ENCODE results near the gene STXBP6. TPM values are rescaled to one million over a fixed set of nuclear protein-coding genes. Genes with fewer than 3 reads are reported as not detected.
"Not testable (repeated sequence)": the region's sequence is repeated elsewhere in the genome, so short reads cannot be mapped to it uniquely, and the experiment has no call there.

Gene STXBP6
- total RNA-seq, 1 donor from 2014 or later, result 1.7 TPM

- no peak for DNase-seq (ENCODE audit: low spot score)
- TF ChIP-seq CTCF (IDR thresholded peaks at IDR 0.05), result no peak
- H3K27ac Mint-ChIP-seq (ENCODE audit: unreplicated experiment), result no peak overlapping the region
- no peaks in the 10 kb centered on the region for H3K27me3 Mint-ChIP-seq (ENCODE audit: low read depth)
- H3K36me3 Mint-ChIP-seq (ENCODE audit: low read depth), result no peaks in the 10 kb centered on the region
- H3K9me3 Mint-ChIP-seq (ENCODE audit: low read depth), result no peaks in the 10 kb centered on the region
- H3K4me1 Mint-ChIP-seq (ENCODE audit: low read depth), result peaks cover 56% of the 10 kb centered on the region
- H3K4me3 Mint-ChIP-seq (ENCODE audit: unreplicated experiment), result no peak overlapping the region
Measured at GRCh38 chr14:24964048-24964447, 85.9 kb downstream of the STXBP6 start.

- not testable (repeated sequence) for H3K4me3 Mint-ChIP-seq (ENCODE audit: unreplicated experiment); DNase-seq (ENCODE audit: low spot score); H3K36me3 Mint-ChIP-seq (ENCODE audit: low read depth); H3K9me3 Mint-ChIP-seq (ENCODE audit: low read depth); H3K27ac Mint-ChIP-seq (ENCODE audit: unreplicated experiment); H3K27me3 Mint-ChIP-seq (ENCODE audit: low read depth)
- peaks cover 66% of the 10 kb centered on the region for H3K4me1 Mint-ChIP-seq (ENCODE audit: low read depth)
Measured at GRCh38 chr14:24962118-24962517, 87.8 kb downstream of the STXBP6 start.

GRCh38 chr14:24960816-24961215 is 89.1 kb downstream of the STXBP6 start:
- Mint-ChIP-seq H3K4me1 (ENCODE audit: low read depth) (peaks cover 66% of the 10 kb centered on the region), H3K9me3 (ENCODE audit: low read depth) (no peaks in the 10 kb centered on the region), H3K27ac (ENCODE audit: unreplicated experiment) (peak overlapping the region; percentile 23), H3K36me3 (ENCODE audit: low read depth) (no peaks in the 10 kb centered on the region), H3K27me3 (ENCODE audit: low read depth) (no peaks in the 10 kb centered on the region), H3K4me3 (ENCODE audit: unreplicated experiment) (no peak overlapping the region)
- TF ChIP-seq CTCF (IDR thresholded peaks at IDR 0.05), result no peak
- no peak for DNase-seq (ENCODE audit: low spot score)

- DNase-seq (ENCODE audit: low spot score), result no peak
- TF ChIP-seq CTCF (IDR thresholded peaks at IDR 0.05), result no peak
- H3K27ac Mint-ChIP-seq (ENCODE audit: unreplicated experiment), result no peak overlapping the region
- no peak overlapping the region for H3K4me3 Mint-ChIP-seq (ENCODE audit: unreplicated experiment)
- H3K9me3 Mint-ChIP-seq (ENCODE audit: low read depth), result no peaks in the 10 kb centered on the region
- H3K27me3 Mint-ChIP-seq (ENCODE audit: low read depth), result no peaks in the 10 kb centered on the region
- peaks cover 56% of the 10 kb centered on the region for H3K4me1 Mint-ChIP-seq (ENCODE audit: low read depth)
- H3K36me3 Mint-ChIP-seq (ENCODE audit: low read depth), result no peaks in the 10 kb centered on the region
Measured at GRCh38 chr14:24959791-24960331, 90.1 kb downstream of the STXBP6 start.

- no peak for DNase-seq (ENCODE audit: low spot score)
- H3K4me1 Mint-ChIP-seq (ENCODE audit: low read depth), result peaks cover 53% of the 10 kb centered on the region
- no peak overlapping the region for H3K4me3 Mint-ChIP-seq (ENCODE audit: unreplicated experiment)
- TF ChIP-seq CTCF (IDR thresholded peaks at IDR 0.05), result no peak
- no peak overlapping the region for H3K27ac Mint-ChIP-seq (ENCODE audit: unreplicated experiment)
- H3K36me3 Mint-ChIP-seq (ENCODE audit: low read depth), result no peaks in the 10 kb centered on the region
- no peaks in the 10 kb centered on the region for H3K27me3 Mint-ChIP-seq (ENCODE audit: low read depth)
- H3K9me3 Mint-ChIP-seq (ENCODE audit: low read depth), result no peaks in the 10 kb centered on the region
Measured at GRCh38 chr14:24958271-24958670, 91.7 kb downstream of the STXBP6 start.

GRCh38 chr14:24957814-24958213 is 92.1 kb downstream of the STXBP6 start:
- Mint-ChIP-seq H3K9me3 (ENCODE audit: low read depth) (peaks cover 3% of the 10 kb centered on the region), H3K27ac (ENCODE audit: unreplicated experiment) (no peak overlapping the region), H3K4me3 (ENCODE audit: unreplicated experiment) (no peak overlapping the region), H3K4me1 (ENCODE audit: low read depth) (peaks cover 53% of the 10 kb centered on the region), H3K27me3 (ENCODE audit: low read depth) (no peaks in the 10 kb centered on the region), H3K36me3 (ENCODE audit: low read depth) (no peaks in the 10 kb centered on the region)
- no peak for DNase-seq (ENCODE audit: low spot score)
- no peak for TF ChIP-seq CTCF (IDR thresholded peaks at IDR 0.05)
